ENCODE results near the gene KDSR. TPM values are rescaled to one million over a fixed set of nuclear protein-coding genes. Genes with fewer than 3 reads are reported as not detected.

Gene KDSR
- total RNA-seq, 1 donor from 2014 or later, result 11.3 TPM

GRCh38 chr18:63284827-63285733 lies 81.9 kb downstream of the KDSR start:
- DNase-seq (ENCODE audit: low read depth in 2 of 2), result no peak

- DNase-seq (ENCODE audit: low read depth in 2 of 2), result no peak
Observed at GRCh38 chr18:63284173-63284799, 82.7 kb downstream of the KDSR start.

- DNase-seq (ENCODE audit: low read depth in 2 of 2), result no peak
Observed at GRCh38 chr18:63283305-63284094, 83.5 kb downstream of the KDSR start.

- no peak for DNase-seq (ENCODE audit: low read depth in 2 of 2)
Observed at GRCh38 chr18:63282793-63283192, 84.2 kb downstream of the KDSR start.

Other genes with a start within 250 kb of the KDSR start
- gene BCL2, start 47.4 kb downstream of the KDSR start, total RNA-seq, result 1.3 and 1.8 TPM in 2 replicates
- 42.4 and 42.6 TPM in 2 replicates for gene VPS4B, start 55.3 kb upstream of the KDSR start, total RNA-seq
- not detected in 2 replicates for gene SERPINB5, start 109.8 kb upstream of the KDSR start, total RNA-seq
- gene SERPINB12, start 175.2 kb upstream of the KDSR start, total RNA-seq, result not detected in 2 replicates
- gene SERPINB13, start 220.1 kb upstream of the KDSR start, total RNA-seq, result not detected in 2 replicates